Bronchial epithelial cell (primary cell): ENCODE data around the gene LOXHD1. TPM values are rescaled to one million over a fixed set of nuclear protein-coding genes. Genes with fewer than 3 reads are reported as not detected.

ENCODE experiments used
- DNase-seq: peaks from one replicate; pipeline ENCODE4 v3.0.0-alpha.2; 2010; ENCODE audit warnings: low read depth
- FAIRE-seq: peaks from 2 replicates; lab custom pipeline; 2011; peaks lifted over from hg19 to GRCh38; lab: Jason Lieb, UNC
- H3K27me3 ChIP-seq: 2 replicates; pipeline ENCODE4 v1.5.1; 2011; ENCODE audit warnings: low read length; ENCODE audit not compliant: control insufficient read depth, insufficient read depth
- H3K36me3 ChIP-seq: 2 replicates; pipeline ENCODE4 v1.5.1; 2011; ENCODE audit warnings: low read length; ENCODE audit not compliant: control insufficient read depth, insufficient read depth
- H3K4me3 ChIP-seq: 2 replicates; pipeline ENCODE4 v1.5.1; 2011; ENCODE audit warnings: mild to moderate bottlenecking, low read depth, low read length, control low read depth
- CTCF ChIP-seq: IDR thresholded peaks from 2 replicates; pipeline ENCODE4 v1.5.1; 2011; ENCODE audit warnings: mild to moderate bottlenecking, moderate library complexity, low read length, control low read depth, inconsistent platforms; ENCODE audit not compliant: insufficient read depth, severe bottlenecking
- total RNA-seq: library from RNA; depleted of rRNA; stranded (reverse); fragments of >200 nt; gene quantifications from 2 replicates; pipeline ENCODE4 v1.2.1, GENCODE V29; 2014

The LOXHD1 gene
- total RNA-seq, 1 donor from 2014 or later, result not detected

DNA sequence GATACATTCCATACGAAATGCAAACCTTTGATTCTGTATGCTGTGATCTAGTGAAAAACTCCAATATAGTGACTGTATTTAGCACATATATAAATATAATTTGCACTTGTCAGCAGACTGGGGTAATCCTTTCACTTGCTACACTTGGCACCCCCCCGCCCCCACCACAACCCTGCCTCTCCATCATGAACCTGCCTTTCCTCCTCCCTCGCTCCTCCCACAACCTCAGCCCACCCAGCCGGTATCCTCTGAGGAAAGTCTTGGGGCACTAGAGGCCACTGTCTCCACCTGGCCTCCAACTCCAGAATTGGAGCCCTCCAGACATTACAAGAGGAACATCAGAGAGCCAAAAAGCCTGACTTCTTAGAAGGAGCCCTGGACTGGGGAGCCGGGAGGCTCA is 196.3 kb downstream of the LOXHD1 start:
- no peaks in the 10 kb centered on the region for H3K36me3 ChIP-seq
- DNase-seq, result no peak
- TF ChIP-seq CTCF, result no peak
- no peaks in the 10 kb centered on the region for H3K27me3 ChIP-seq
- H3K4me3 ChIP-seq, result no peak overlapping the region
- FAIRE-seq, result no peak

GRCh38 chr18:46459789-46460455 is 197.1 kb downstream of the LOXHD1 start:
- H3K27me3 ChIP-seq, result no peaks in the 10 kb centered on the region
- H3K4me3 ChIP-seq, result no peak overlapping the region
- no peak for DNase-seq
- no peak for FAIRE-seq
- no peaks in the 10 kb centered on the region for H3K36me3 ChIP-seq
- no peak for TF ChIP-seq CTCF

DNA sequence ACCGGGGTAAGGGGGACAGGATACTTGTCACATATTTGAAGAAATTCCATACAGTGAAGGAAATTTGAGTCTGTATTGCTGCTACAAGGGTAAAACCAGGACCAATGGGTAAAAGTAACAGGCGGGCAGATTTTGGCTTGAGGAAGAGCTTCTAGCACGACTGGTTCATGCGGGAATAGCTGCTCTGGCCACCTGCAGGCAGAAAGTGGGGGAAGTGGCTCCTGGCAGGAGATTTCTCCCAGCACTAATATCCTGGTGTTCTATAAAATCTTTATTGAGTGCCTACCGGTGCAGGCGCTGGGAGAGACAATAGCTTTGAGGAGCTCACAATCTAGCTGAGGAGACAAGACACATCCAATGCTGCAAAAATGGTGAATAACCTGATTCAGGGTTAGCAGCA is 198.5 kb downstream of the LOXHD1 start:
- no peak for TF ChIP-seq CTCF
- DNase-seq (no peak), FAIRE-seq (no peak)

GRCh38 chr18:46456691-46457090 is 200.3 kb downstream of the LOXHD1 start:
- TF ChIP-seq CTCF, result no peak
- Histone ChIP-seq H3K27me3 (no peaks in the 10 kb centered on the region), H3K36me3 (no peaks in the 10 kb centered on the region), H3K4me3 (no peak overlapping the region)
- no peak for FAIRE-seq
- no peak for DNase-seq

More for the DNA sequence above, 198.5 kb downstream of the LOXHD1 start:
- Histone ChIP-seq H3K4me3 (no peak overlapping the region), H3K36me3 (no peaks in the 10 kb centered on the region), H3K27me3 (no peaks in the 10 kb centered on the region)

- Histone ChIP-seq H3K27me3 (no peaks in the 10 kb centered on the region), H3K4me3 (no peak overlapping the region), H3K36me3 (peaks cover 2% of the 10 kb centered on the region)
- peak; percentile 85 for DNase-seq
- no peak for TF ChIP-seq CTCF
- FAIRE-seq, result peak; percentile 72
Measured at GRCh38 chr18:46452820-46453219, 204.2 kb downstream of the LOXHD1 start.

- no peaks in the 10 kb centered on the region for H3K27me3 ChIP-seq
- no peak for TF ChIP-seq CTCF
- DNase-seq (no peak), FAIRE-seq (no peak)
- peaks cover 4% of the 10 kb centered on the region for H3K36me3 ChIP-seq
- H3K4me3 ChIP-seq, result no peak overlapping the region
Measured at GRCh38 chr18:46449499-46449898, 207.5 kb downstream of the LOXHD1 start.
